Liver (tissue), 9 donors: ENCODE results near the gene LATS2. TPM values are rescaled to one million over a fixed set of nuclear protein-coding genes. Genes with fewer than 3 reads are reported as not detected.

Source experiments
- DNase-seq: peaks from one replicate; pipeline ENCODE4 v3.0.0-alpha.2; 2017; ENCODE audit warnings: low spot score
- H3K27ac ChIP-seq, 2 donors: one replicate each; pipeline ENCODE4 v1.7.0; 2013; ENCODE audit warnings: inconsistent platforms in 2 of 2, low read length in 2 of 2, control low read depth in 1 of 2, low read depth in 1 of 2, mild to moderate bottlenecking in 1 of 2
- H3K27me3 ChIP-seq, 4 donors: one replicate each; pipeline versions ENCODE4 v1.6.1 to v1.7.0; 2013; ENCODE audit warnings: low read length in 3 of 4, inconsistent platforms in 1 of 4, mild to moderate bottlenecking in 1 of 4, moderate library complexity in 1 of 4; ENCODE audit not compliant: control insufficient read depth in 4 of 4, insufficient read depth in 4 of 4
- H3K36me3 ChIP-seq, 4 donors: one replicate each; pipeline versions ENCODE4 v1.6.1 to v1.7.0; 2013; ENCODE audit warnings: low read length in 3 of 4, mild to moderate bottlenecking in 3 of 4, low read depth in 1 of 4, moderate library complexity in 1 of 4; ENCODE audit not compliant: control insufficient read depth in 4 of 4, insufficient read depth in 3 of 4
- H3K4me1 ChIP-seq, 4 donors: one replicate each; pipeline versions ENCODE4 v1.6.1 to v1.7.0; 2013; ENCODE audit warnings: low read length in 3 of 4, mild to moderate bottlenecking in 3 of 4, moderate library complexity in 1 of 4; ENCODE audit not compliant: control insufficient read depth in 4 of 4, insufficient read depth in 4 of 4
- H3K4me3 ChIP-seq, 3 donors: one replicate each; pipeline versions ENCODE4 v1.6.1 to v1.7.0; 2013; ENCODE audit warnings: low read length in 3 of 3, control low read depth in 1 of 3, low read depth in 1 of 3, mild to moderate bottlenecking in 1 of 3
- H3K9ac ChIP-seq, 2 donors: one replicate each; pipeline ENCODE4 v1.7.0; 2013; ENCODE audit warnings: low read length in 2 of 2, mild to moderate bottlenecking in 2 of 2, moderate library complexity in 2 of 2, control low read depth in 1 of 2, low read depth in 1 of 2
- H3K9me3 ChIP-seq, 4 donors: one replicate each; pipeline versions ENCODE4 v1.6.1 to v1.7.0; 2013; ENCODE audit warnings: low read length in 3 of 4; ENCODE audit not compliant: control insufficient read depth in 4 of 4
- EGR1 ChIP-seq, 2 donors: IDR thresholded peaks; 2 replicates each; pipeline ENCODE4 v1.6.1; 2016 to 2018; ENCODE audit warnings: antibody characterized with exemption in 2 of 2, low read depth in 2 of 2
- FOXA1 ChIP-seq: IDR thresholded peaks from 2 replicates; pipeline ENCODE4 v1.6.1; 2016; ENCODE audit warnings: antibody characterized with exemption
- FOXA2 ChIP-seq: IDR thresholded peaks from 2 replicates; pipeline ENCODE4 v1.6.1; 2016; ENCODE audit warnings: antibody characterized with exemption
- GABPA ChIP-seq, 2 donors: IDR thresholded peaks in 1 of 2; conservative IDR thresholded peaks in 1 of 2; 2 replicates each; pipeline ENCODE4 v1.6.1; 2016; ENCODE audit warnings: antibody characterized with exemption in 2 of 2, mild to moderate bottlenecking in 1 of 2, moderate library complexity in 1 of 2
- HNF4A ChIP-seq, 2 donors: conservative IDR thresholded peaks; 2 replicates each; pipeline ENCODE4 v1.6.1; 2016; ENCODE audit warnings: antibody characterized with exemption in 2 of 2, mild to moderate bottlenecking in 2 of 2
- HNF4G ChIP-seq: IDR thresholded peaks from 2 replicates; pipeline ENCODE4 v1.6.1; 2016; ENCODE audit warnings: antibody characterized with exemption
- JUND ChIP-seq, 2 donors: IDR thresholded peaks; 2 replicates each; pipeline ENCODE4 v1.6.1; 2016; ENCODE audit warnings: antibody characterized with exemption in 2 of 2
- MAX ChIP-seq: IDR thresholded peaks from 2 replicates; pipeline ENCODE4 v1.6.1; 2016; ENCODE audit warnings: antibody characterized with exemption
- NR2F2 ChIP-seq: IDR thresholded peaks from 2 replicates; pipeline ENCODE4 v1.6.1; 2016; ENCODE audit warnings: antibody characterized with exemption
- RAD21 ChIP-seq, 2 donors: IDR thresholded peaks; 2 replicates each; pipeline ENCODE4 v1.6.1; 2016; ENCODE audit warnings: antibody characterized with exemption in 2 of 2, mild to moderate bottlenecking in 2 of 2
- REST ChIP-seq: IDR thresholded peaks from 2 replicates; pipeline ENCODE4 v1.6.1; 2016; ENCODE audit warnings: antibody characterized with exemption, mild to moderate bottlenecking
- RXRA ChIP-seq, 2 donors: IDR thresholded peaks; 2 replicates each; pipeline ENCODE4 v1.6.1; 2017 to 2018; ENCODE audit warnings: antibody characterized with exemption in 2 of 2, mild to moderate bottlenecking in 1 of 2
- SP1 ChIP-seq: IDR thresholded peaks from 2 replicates; pipeline ENCODE4 v1.6.1; 2018; ENCODE audit warnings: antibody characterized with exemption, mild to moderate bottlenecking
- TAF1 ChIP-seq: conservative IDR thresholded peaks from 2 replicates; pipeline ENCODE4 v1.6.1; 2016; ENCODE audit warnings: antibody characterized with exemption, mild to moderate bottlenecking
- YY1 ChIP-seq: IDR thresholded peaks from 2 replicates; pipeline ENCODE4 v1.6.1; 2016; ENCODE audit warnings: antibody characterized with exemption, mild to moderate bottlenecking
- ZBTB33 ChIP-seq: IDR thresholded peaks from 2 replicates; pipeline ENCODE4 v1.6.1; 2016; ENCODE audit warnings: antibody characterized with exemption
- WGBS: extraction: QIAGEN DNeasy Blood & Tissue Kit; methylation state at CpG from one replicate; pipeline ENCODE4 v1.1.7; 2013; 5-methylcytosine and 5-hydroxymethylcytosine counted together
- polyA plus RNA-seq, 2 donors: library from polyadenylated mRNA; stranded (reverse) in 1 of 2; unstranded in 1 of 2; fragments of 200-250 nt in 1 of 2; fragments of >200 nt in 1 of 2; fragmentation: Nextera tagmentation in 1 of 2; extraction: Ambion mirVana in 1 of 2; gene quantifications; one replicate each; pipeline versions ENCODE4 v1.2.1 to v1.2.3, GENCODE V29; 2013 to 2015
- total RNA-seq, 2 donors: library from RNA; depleted of rRNA; stranded (reverse); fragments of >200 nt; gene quantifications; one replicate each; pipeline ENCODE4 v1.2.3, GENCODE V29; 2014
- TF ChIP-seq, protein P1 (sequence below): fragments of 150-350 bp; IDR thresholded peaks from 2 replicates; pipeline ENCODE4 v1.5.1; 2017; ENCODE audit warnings: improper control_type of control experiment, low read depth, low read length; ENCODE audit not compliant: missing input control
- TF ChIP-seq, protein P2 (sequence below): IDR thresholded peaks from 2 replicates; pipeline ENCODE4 v1.6.1; 2016; ENCODE audit warnings: antibody characterized with exemption
- donor health status: healthy.
- donor health status: healthy.
- donor health status: healthy.
- donor health status: healthy.
- donor health status: healthy.

The LATS2 gene
- total and polyA plus RNA-seq, 4 donors: 1.6 to 7.0 (median 4.4) TPM

DNA sequence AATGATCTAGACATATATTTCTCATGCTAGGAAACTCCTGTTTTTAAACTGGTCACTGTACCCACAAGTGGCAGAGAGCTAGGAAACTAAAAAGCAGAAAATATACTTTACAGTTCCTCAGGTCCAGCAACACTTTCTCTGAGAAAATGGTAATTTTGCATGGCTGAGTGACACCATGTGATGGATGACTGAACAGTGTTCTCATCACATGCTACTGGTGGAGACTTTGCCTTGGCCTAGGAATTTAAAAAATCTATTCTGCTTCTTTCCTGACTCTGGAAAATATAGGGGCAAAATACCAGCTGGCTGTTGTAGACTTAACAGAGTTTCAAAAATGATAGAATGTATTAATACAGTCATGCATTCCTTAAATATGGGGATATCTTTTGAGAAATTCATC is 50.0 kb downstream of the LATS2 start:
- no peak for DNase-seq
- Histone ChIP-seq H3K9ac (no peak overlapping the region), H3K27me3 (no peaks in the 10 kb centered on the region), H3K4me1 (peaks cover 8 to 34% (median 26%) of the 10 kb centered on the region in 4 donors), H3K27ac (no peak overlapping the region), H3K4me3 (no peak overlapping the region), H3K9me3 (no peaks in the 10 kb centered on the region), H3K36me3 (no peaks in the 10 kb centered on the region)
- TF ChIP-seq, protein P1, sequence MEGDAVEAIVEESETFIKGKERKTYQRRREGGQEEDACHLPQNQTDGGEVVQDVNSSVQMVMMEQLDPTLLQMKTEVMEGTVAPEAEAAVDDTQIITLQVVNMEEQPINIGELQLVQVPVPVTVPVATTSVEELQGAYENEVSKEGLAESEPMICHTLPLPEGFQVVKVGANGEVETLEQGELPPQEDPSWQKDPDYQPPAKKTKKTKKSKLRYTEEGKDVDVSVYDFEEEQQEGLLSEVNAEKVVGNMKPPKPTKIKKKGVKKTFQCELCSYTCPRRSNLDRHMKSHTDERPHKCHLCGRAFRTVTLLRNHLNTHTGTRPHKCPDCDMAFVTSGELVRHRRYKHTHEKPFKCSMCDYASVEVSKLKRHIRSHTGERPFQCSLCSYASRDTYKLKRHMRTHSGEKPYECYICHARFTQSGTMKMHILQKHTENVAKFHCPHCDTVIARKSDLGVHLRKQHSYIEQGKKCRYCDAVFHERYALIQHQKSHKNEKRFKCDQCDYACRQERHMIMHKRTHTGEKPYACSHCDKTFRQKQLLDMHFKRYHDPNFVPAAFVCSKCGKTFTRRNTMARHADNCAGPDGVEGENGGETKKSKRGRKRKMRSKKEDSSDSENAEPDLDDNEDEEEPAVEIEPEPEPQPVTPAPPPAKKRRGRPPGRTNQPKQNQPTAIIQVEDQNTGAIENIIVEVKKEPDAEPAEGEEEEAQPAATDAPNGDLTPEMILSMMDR: no peak
- no peak for TF ChIP-seq NR2F2
- TF ChIP-seq FOXA2: no peak
- TF ChIP-seq GABPA (IDR thresholded peaks at IDR 0.05 in 1 of 2, conservative IDR thresholded peaks at IDR 0.05 in 1 of 2): no peak
- TF ChIP-seq, protein P2, sequence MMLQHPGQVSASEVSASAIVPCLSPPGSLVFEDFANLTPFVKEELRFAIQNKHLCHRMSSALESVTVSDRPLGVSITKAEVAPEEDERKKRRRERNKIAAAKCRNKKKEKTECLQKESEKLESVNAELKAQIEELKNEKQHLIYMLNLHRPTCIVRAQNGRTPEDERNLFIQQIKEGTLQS: no peak
- no peak for TF ChIP-seq YY1
- TF ChIP-seq FOXA1: no peak
- no peak for TF ChIP-seq SP1
- no peak for TF ChIP-seq HNF4G
- no peak for TF ChIP-seq JUND (IDR thresholded peaks at IDR 0.05)
- TF ChIP-seq RXRA (IDR thresholded peaks at IDR 0.05): no peak

DNA sequence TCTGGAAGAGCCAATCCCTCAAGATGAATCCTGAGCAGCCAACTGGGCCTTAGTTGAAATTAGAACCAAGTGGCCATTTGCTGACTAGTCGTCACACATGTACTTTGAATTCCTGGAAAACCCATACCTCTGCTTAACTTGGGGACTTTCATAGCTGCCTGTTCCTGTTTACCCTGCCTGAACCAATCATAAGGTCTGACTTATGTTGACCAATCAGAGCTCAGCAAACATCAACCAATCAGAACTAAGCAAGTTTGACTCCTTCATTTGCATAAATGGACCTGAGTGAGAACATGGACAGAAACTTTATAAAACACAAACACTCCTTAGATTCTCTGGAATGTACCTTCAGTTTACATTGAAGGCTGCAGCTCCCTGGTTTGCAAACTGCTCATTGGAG is 50.8 kb downstream of the LATS2 start:
- Histone ChIP-seq H3K27me3 (no peaks in the 10 kb centered on the region), H3K9me3 (no peaks in the 10 kb centered on the region), H3K4me3 (no peak overlapping the region), H3K27ac (no peak overlapping the region), H3K36me3 (no peaks in the 10 kb centered on the region), H3K4me1 (peaks cover 8 to 32% (median 26%) of the 10 kb centered on the region in 4 donors), H3K9ac (no peak overlapping the region)
- 35% methylated on average over 1 of the region's 1 CpG for WGBS
- DNase-seq: no peak
- peak; percentile 73 for TF ChIP-seq SP1
- no peak for TF ChIP-seq MAX
- TF ChIP-seq TAF1: no peak
- TF ChIP-seq HNF4G: no peak
- no peak for TF ChIP-seq RAD21 (IDR thresholded peaks at IDR 0.05)
- TF ChIP-seq, protein P2: no peak
- no peak for TF ChIP-seq JUND (IDR thresholded peaks at IDR 0.05)
- TF ChIP-seq RXRA (IDR thresholded peaks at IDR 0.05): peak in 1 of 2 donors; percentile 12
- TF ChIP-seq ZBTB33: no peak

- H3K36me3 ChIP-seq: no peaks in the 10 kb centered on the region
- H3K27ac ChIP-seq: no peak overlapping the region
- WGBS: 91% methylated on average over 7 of the region's 7 CpGs
- no peak overlapping the region for H3K9ac ChIP-seq
- no peak for DNase-seq
- peaks cover 4 to 20% (median 14%) of the 10 kb centered on the region in 4 donors for H3K4me1 ChIP-seq
- H3K4me3 ChIP-seq: no peak overlapping the region
- H3K27me3 ChIP-seq: no peaks in the 10 kb centered on the region
- no peaks in the 10 kb centered on the region for H3K9me3 ChIP-seq
- no peak for TF ChIP-seq YY1
- TF ChIP-seq, protein P2: no peak
- TF ChIP-seq HNF4A (conservative IDR thresholded peaks at IDR 0.05): no peak
- TF ChIP-seq SP1: no peak
- TF ChIP-seq RAD21 (IDR thresholded peaks at IDR 0.05): no peak
- TF ChIP-seq REST: no peak
- no peak for TF ChIP-seq MAX
- no peak for TF ChIP-seq TAF1
- TF ChIP-seq EGR1 (IDR thresholded peaks at IDR 0.05; ENCODE audit: low read depth in 2 of 2): no peak
- TF ChIP-seq JUND (IDR thresholded peaks at IDR 0.05): no peak
- no peak for TF ChIP-seq HNF4G
Measured at GRCh38 chr13:21009036-21009435, 52.4 kb downstream of the LATS2 start.
